Fibroblast of skin of right quadriceps (primary cell): ENCODE data around the gene CPED1.
"Not testable (repeated sequence)": the region's sequence is repeated elsewhere in the genome, so short reads cannot be mapped to it uniquely, and the experiment has no call there.

ENCODE experiments used
- DNase-seq: peaks from one replicate; pipeline ENCODE4 v3.0.0-alpha.2; 2013

CPED1 gene

DNA sequence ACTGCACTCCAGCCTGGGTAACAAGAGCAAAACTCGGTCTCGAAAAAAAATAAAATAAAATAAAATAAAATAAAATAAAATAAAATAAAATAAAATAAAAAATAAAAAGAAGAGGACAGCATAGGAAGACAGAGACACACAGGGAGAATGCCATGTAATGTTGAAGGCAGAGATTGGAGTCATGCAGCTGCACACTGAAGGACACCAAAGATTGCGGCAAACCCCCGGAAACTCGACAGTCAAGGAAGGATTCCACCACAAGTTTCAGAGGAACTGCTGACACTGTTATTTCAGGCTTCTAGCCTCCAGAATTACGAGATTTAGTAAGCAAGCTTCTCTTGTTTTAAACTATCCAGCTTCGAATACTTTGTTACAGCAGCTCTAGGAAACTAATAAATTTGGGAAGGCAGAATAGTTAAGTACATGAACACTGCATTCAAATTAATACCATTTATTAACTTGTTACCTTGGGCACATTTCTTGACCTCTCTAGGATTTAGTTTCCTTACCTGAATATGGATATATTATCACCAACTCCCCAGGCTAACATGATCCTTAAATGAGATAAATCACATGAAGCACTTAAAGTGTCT is 9.5 kb downstream of the CPED1 start:
- no peak for DNase-seq

DNA sequence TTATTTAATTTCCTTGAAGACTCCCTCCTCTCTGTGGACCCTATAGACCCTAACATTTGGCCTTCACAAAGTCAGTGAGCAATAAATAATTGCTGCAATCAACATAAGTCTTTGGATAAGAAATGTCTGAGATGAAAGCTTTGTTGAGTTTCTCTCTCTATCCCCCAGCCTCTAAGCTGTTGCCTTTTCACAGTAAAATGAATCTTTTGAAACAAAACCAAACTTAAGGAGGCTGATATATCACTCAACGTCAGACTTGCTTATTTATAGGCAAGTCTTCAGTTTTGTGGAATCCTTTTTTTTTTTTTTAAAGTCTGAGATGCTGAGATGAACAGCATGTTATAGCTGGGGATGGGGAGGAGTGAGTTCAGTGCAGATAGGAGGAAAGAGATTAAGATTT is 10.0 kb downstream of the CPED1 start:
- no peak for DNase-seq

DNA sequence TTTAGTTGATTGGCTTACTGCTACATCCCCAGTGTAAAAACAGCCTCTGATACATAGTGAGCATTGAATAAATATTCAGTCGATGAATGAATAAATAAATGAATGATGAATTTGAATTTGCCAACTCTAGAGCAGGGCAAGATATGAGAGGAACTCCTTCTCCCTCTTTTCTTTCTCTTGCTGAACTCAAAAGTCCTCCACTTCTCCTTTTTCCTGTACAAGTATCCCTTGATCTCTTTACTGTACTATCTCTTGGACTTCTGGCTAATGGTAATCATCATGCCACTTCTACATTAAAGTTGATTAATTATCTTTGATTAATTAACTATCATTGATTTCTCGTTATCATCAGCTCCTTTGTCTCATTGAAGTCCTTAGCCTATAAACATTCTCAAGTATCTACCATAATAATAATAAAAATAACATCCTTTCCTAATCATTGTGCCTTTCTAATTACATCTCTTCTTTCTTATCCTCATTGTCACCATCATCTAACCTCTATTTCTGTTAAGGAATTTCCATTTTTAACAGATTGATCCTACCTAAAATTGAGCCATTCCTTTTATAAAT is 10.6 kb downstream of the CPED1 start:
- DNase-seq: no peak

DNA sequence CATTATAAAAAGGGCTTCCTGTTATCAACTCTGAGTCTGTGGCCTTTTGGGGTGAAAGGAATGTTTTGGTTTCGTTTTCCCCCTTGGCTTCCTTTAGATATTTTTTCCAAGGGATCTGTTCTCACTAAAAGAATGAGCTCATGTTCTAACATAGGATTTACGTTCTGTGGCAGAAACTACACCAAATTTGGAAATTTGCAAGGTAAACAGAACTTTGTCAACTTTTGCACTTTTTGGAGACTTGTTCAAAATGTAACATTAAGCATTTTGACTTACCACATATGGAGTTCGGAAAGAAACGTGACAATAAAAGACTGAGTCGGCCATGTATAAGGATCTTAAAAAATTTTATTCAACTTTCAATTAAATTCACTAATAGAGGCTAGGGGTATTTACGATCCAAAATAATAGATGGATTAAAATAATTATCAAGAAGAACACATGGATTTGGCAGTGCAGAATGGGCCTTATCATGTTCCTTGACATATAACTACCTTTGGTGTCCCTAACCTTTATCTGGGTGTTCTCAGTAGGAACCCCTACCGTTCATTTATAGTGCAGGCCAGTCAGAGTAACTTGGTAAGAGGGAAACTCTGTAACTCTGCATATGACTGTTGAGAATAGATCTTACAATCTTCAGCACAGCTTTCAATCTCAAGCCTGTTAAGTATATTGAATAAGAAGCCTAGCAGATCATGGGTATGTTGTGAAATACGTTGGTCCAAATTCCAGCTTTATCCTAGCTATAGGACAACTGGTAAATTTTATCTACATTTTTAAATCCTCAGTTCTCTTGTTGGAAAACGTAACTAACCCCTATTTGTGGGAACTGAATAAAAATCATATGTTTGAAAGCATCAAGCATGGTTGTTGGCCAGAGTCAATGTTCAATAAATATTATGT is 11.8 kb downstream of the CPED1 start:
- peak; percentile 72 for DNase-seq

DNA sequence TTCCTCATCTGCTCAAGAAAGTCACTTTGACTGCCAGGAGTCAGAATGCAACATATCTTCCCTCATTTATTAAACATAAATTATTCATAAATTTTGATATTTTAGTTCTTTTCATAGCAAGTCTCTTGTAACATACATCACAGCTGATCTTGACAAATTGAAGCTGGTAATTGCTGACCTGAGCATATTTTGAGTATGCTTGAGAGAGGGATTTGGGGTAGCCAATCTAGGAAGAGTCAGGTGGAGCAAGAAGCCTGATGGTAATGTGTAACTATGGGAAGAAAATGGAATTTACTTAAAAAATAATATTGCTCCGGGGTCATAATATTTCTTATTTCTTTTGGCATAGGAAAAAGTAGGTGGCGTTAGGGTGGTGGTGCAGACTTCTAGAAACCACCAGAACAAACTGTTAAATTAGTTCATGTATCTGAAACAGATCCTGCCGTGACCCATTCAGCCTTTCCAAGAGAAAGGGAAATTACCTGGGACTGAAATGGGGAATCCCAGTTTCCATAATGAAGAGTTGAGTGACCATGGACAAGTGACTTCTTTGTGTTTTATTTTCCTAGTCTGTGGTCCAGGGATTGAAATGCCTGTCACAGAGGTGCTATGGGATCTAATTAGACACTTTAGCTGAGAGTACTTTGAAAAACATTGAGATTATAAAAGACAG is 12.9 kb downstream of the CPED1 start:
- no peak for DNase-seq

DNA sequence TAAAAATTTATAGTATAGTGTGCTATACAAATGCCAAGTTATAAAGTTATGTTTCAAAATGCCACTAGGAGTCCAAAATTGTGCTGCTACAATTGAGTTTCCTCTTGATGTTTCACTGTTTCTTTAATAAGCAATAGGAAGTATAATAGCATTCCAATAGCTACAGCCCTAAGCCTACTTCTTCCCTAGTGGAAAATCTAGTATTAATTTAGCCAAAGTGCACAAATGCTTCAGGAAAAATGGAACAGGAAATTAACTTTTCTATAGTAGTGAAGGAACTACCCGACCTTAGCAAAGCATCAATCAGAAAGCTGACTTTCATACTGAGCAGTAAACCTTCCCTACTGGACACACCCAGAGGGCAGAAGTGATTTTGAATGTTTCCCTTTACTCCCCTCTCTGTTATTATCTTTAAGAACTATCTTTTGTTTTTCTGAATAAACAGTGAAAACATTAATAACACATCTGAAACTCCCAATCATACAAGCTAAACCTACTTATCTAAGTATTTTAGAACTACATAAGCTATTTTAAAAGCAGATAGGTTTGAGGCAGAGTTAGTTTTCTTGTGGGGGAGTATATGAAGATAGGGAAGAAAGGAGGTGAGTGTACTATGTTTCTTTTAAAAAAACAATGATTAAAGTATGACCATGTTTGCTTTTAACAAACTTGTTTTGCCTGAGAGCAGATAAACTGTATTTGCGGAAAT is 13.7 kb downstream of the CPED1 start:
- DNase-seq: no peak

DNA sequence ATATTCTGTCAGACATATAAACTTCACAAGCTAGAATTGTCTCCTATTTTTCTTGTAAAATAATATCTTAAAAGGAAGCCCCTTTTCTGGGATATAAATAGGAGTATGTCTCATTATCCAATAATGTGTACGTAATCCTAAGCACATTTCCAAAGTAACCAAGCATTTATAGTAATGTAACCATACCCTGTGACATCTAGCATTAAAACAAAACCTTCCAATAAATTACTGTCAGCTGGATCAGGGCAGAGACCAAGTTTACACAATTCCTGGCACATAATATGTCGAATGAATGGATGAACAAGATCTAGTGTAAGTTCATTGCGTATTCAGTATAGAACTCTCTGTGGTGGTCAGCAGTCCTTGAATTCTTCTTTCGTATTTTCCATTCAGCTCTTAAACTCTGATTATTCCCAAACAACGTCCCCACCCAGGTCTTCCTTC is 14.3 kb downstream of the CPED1 start:
- DNase-seq: peak; percentile 79

DNA sequence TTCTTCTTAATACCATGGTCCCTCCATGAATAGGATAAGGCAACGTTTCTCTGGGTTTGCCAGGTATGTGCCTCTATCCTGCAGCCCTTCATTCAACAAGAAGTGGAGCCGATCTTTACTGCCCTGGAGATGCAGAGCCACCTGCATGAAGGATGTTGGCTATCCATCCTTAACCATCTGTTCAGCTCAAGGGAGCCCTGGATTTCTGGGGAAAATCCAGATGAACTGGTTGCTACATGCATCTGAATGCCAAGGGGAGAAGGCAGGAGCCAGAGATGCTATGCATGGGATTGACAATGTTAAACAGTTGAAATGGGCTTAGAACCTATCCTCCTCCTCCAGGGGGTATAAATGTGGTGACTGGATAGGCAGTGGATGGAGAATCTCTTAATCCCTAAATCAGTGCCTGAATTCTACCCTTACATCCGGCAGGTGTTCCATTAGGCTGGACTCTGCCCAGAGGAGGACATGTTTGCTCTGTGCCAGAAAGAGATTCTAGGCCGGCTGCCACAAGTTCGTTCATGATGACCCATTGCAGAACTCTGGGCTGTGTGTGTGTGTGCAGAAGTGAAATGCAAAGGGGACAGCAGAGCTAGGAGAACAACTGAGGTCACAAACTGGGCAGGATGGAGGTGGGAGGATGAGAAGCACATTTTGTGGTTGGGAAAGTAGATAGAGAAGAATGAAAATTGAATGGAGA is 15.6 kb downstream of the CPED1 start:
- no peak for DNase-seq

DNA sequence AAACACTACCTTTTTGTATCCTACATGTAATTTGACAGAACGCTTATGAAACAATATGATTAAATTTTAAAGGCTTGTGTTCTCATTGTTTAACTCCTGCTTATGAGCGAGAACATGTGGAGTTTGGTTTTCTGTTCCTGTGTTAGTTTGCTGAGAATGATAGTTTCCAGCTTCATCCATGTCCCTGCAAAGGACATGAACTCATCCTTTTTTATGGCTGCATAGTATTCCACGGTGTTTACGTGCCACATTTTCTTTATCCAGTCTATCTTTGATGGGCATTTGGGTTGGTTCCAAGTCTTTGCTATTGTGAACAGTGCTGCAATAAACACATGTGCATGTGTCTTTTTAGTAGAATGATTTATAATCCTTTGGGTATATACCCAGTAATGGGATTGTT is 16.5 kb downstream of the CPED1 start:
- not testable (repeated sequence) for DNase-seq

DNA sequence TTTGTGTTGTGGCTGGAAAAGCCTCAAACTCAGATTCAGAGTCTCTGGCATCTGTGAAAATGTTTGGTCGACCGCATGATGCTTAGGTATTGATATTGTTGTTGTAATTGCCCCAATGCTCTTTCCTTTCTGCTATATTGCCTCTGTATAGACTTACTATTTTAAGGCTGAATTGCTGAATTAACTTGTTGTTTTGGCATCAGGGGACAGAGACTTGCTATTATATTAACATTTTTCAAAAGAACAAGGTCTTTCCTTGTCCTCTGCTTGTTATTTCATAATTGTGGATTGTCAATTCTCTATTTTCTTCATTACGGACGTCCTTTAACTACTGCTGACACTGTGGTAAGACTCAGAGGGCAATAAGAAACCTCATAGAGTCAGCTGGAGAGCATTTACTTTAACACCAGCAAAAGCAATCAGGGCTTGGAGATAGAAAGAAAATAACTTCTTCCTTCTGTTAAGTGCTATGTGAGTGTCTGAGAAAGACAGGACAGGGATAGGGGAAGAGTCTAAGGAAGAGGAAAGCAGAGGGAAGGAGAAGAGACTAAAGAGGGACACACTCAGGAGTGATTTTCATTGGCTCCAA is 17.6 kb downstream of the CPED1 start:
- no peak for DNase-seq

DNA sequence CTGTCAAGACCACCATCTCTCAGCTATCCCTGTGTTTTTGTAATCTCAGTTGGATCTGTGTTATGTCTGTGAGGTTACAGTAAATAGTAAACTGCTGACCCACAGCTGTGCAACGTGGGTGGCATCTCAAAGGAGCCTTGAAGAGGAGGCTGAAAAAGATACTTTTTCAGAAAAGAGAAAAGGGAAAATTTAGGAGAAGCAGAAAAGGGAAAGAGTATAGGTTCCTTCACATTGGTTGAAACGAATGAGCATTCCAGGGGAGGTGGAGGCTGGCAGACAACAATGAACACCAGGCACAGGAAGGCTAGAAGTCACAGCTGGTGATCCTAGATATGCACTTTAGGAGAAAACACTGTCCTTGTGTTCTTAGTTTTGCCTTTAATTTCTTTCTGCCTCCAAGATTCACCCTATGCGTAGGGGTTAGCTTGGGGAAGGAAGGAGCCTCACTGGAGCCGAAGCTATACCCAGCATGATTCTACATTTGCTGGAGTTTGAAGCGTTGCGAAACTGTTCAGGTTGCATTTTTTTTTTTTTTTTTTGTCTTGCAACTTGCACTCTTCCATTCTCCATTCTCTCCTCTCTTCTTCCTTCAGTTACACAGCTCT is 18.3 kb downstream of the CPED1 start:
- peak; percentile 27 for DNase-seq

DNA sequence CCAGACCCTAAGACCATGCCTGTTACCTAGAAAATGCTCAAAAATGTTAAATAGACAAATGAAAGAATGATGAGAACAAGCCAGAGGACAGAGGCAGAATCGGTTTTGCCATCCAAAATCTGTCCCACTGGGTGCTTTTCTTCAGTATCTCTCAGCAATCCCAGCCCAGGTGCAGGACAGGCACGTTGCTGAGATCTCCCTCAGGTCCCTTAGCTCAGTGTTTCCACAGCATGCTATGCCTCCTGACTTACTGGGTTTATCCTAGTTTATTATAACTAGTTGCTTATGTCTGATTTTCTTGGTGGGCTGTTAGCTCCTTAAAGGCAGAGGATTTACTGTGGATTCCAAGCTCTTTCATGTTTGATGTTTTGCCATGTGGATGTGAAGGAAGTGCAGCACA is 20.3 kb downstream of the CPED1 start:
- no peak for DNase-seq

DNA sequence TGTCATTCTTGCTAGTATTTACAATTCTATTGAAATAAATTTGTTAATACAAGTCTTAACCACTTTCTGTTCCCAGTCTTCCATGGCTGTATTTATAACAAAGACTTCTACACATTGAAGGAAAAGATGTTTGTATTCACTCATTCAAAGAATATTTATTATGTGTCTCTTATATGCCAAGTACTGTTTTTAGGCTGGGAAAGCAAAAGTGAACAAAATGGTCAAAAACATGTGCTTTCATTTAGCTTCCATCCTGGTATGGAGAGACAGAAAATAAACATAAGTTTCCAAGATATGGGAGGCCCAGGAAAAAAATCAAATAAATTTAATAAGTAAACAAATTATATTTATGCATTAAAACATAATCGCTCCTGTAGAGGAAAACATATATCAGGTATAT is 22.9 kb downstream of the CPED1 start:
- DNase-seq: no peak

DNA sequence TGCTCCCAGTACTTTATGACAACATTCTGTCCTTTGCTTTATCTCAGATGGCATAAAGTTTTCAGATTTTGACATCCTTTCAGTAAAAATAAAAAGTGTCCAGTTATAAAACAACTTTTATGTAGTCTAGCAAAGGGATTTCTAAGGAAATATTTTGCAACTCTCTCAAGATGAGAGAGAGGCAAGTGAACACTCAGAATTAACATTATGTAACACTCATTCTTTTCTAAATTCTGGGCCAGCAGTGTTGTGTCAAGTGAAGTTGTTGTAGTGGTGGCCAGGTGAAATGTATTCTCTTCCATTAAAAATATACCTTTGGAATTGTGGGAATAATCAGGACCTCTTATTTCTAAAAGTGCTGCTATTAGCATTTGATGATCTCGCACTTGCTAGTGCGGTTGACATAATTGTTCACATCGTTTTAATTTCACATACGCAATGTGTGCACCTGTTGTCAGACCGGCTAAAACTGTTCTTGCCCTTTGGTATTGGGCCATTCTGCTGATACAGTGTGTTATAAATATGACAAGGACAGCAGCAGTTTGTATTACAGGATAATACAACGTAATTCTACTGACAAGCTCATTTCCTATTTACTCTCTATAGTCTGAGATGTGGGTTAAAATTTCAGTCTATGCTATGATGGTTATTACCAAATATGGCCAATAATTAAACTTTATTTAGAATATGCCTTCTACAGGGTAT is 23.8 kb downstream of the CPED1 start:
- DNase-seq: no peak

DNA sequence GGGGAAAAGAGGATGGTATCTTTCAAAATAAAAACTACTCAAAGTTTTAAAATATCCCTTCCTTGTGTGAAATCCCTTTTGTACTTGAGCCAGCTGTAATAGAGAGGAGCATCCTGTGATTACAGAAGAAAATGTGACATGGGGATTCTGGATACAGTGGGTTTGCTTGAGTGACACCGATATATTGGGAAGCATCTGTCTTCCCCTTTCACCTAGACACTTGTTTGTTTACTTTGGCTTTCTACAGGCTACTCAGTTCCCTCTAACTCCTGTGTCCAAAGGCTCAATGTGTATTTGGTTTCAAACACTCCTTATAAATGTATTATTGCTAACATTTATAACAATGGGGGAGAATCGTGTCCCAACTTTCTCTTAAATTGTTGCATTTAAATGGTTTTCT is 24.4 kb downstream of the CPED1 start:
- no peak for DNase-seq

DNA sequence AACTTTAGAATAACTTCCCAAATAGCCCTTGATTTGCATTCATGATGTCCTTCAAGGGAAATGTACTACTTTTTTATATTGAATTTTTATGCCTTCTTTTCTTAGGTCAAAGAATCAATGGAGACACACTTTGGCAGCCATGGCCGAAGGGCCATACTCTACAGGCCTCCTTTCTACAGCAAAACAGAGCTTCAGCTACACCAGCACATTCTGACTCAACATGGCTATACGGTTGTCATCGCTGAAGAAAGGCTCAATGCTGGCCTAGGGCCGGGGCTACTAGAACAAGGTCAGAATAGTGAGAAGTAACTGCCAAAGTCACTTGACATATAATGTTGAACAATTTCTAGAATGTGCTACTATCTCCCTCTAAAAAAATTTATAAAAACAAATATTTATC is 27.0 kb downstream of the CPED1 start:
- DNase-seq: no peak

DNA sequence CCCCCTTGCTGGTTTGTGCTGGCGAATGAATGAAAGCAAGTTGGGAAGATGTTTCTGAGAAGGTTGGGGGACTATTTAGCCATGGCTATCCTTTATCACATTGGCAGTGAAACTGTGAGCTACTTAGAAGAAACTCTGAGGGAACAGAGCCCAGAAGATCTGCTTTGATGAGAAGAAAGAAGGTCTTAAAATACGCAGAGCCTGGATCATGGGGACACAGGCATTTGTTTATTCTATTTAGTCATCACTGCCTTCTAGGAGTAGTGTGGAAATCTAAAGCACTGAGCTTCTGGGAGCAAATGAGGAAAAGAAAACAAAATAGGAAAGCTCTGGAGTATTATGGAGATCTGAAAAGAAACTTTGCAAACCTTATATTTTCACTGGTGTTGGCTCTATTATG is 28.5 kb downstream of the CPED1 start:
- peak; percentile 56 for DNase-seq

DNA sequence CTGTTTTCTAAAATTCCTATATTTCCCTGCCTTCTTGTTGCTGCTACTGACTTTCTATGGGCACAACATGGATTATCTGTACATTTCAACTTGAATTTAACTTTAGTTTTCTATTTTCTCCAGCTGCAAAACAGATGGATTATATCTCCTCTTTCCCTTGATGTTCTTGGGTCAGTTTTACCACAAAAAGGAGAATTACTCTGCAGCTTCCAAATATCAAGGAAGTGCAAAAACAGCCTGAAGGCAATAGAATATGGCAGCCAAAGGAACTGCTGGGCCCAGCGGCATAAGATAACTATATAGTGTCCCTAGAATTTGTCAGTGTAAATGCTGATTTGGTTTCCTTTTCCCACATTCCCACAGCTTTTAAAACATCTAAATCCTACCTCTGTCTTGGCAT is 29.1 kb downstream of the CPED1 start:
- no peak for DNase-seq

DNA sequence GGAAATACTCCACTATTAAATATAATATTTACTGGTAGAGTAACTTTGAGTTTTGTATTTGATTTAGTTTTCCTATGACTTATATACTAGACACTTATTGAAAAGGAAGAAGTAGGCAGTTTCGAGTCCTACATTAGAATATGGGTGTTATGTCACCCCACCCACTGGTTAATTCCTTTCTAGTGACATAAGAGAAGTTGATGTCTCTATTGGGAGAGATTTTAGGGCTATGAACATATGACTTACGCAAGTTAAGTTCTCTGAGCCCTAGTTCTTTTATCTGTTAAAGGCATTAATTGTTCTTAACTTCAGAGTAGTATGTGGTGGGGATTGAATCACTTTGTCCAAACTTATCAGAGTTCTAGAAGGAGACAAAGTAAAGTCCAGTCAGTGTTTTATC is 30.5 kb downstream of the CPED1 start:
- peak; percentile 73 for DNase-seq

DNA sequence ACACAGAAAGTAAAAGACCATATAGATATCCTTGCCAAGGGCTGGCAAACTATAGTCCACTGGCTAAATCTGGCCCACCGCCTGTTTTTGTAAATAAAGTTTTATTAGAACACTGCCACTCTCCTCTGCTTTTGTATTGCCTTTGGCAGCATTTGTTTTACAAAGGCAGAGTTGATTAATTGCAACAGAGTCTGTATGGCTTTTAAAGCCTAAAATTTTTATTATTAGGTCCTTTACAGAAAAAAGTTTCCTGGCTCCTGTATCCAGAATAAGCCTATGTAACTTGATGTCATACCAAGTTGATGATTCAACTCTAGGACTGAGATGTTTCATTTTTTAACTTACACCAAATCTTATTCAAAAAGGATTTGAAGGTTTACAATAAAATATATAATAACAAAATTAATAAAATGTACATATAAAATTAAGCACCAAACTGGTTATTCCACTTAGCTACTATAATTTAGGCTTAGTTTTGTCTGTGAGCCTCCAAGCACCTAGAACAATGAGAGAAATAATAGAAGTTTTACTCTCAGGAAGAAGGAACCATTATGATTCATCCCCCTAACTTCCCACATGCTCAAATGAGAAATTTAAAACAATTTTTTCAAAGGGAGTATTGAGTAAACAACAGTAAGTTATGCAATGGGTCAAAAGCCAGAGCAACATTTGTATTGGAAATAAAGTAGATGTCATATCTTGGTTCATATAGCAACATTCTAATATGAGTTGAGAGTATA is 31.9 kb downstream of the CPED1 start:
- peak; percentile 67 for DNase-seq
